ENCODE results near the gene TESPA1.
A peak's percentile ranks its signal among the peaks of the same experiment; 100 is the strongest.
"Not testable (repeated sequence)": the region's sequence is repeated elsewhere in the genome, so short reads cannot be mapped to it uniquely, and the experiment has no call there.

The TESPA1 gene, protein sequence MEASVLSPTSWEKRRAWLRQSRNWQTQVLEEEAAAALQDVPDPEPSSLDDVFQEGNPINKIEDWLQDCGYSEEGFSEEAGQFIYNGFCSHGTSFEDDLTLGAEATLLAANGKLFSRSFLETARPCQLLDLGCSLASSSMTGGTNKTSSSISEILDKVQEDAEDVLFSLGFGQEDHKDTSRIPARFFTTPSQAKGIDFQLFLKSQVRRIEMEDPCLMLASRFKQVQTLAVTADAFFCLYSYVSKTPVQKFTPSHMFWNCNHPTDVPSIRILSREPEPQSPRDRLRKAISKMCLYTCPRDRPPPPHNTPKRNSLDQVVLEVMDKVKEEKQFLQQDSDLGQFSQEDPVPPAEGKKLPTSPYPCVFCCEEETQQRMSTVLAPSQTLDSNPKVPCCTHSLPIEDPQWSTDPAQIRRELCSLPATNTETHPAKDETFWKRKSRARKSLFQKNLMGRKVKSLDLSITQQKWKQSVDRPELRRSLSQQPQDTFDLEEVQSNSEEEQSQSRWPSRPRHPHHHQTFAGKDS

DNA sequence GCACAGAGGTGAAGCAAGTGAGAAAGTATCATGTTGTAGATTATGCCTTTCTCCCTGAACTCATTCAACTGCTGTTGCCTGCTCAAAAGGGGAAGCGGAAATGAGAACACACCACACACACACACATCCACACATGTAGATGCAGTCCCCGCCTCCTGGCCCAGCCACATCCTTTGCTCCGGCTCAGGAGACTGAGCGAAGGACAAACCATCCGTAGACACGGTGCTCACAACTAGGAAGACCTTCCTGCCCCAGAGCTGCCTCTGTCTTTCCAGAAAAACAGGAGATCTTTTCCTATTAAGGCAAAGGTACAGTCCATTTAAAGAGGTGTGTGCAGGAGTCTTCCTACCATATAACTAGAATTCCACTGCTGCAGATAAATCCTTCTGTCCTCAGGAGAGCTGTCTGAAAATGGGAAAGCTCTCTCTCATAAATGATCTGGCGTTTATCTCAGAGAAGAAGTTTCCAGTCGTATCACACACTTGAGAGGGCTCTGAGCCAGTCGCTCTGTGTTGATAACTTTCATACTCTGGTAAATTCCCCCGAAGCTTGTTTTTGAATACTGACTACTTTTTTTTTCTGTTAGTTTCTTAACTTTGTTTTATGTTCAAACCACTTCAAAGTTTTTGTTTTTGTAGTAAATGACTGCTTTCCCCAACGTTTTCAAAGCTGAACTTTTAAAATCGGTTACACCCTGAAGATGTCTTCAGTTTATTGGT is at the start of gene TESPA1:
Gene TESPA1, minus strand, starts transcription at position 105 of the 719 bp plus-strand sequence. CDS start 10,200 bp downstream, outside the sequence.
- DNase-seq, result peak; percentile 62 to 91 (median 84)

DNA sequence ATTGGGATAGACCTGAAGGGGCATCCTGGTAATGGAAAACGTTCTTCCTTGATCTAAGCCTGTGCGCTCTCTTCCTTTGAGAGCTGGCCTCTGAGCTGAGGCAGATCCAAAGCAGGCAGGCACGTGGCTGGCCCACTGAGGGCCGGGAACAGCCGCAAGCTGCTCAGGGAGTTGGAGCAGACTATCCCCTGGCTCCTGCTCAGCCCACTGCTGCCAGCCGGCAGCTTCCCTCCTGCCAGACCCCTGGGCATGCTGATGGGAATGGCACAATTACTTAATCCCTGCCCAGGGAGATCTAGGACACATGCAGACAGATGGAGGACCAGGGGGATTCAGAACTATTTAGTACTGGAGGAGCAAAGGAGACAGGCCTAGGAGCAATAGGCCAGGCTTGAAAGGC is 49.7 kb upstream of the TESPA1 start:
- DNase-seq, result no peak

DNA sequence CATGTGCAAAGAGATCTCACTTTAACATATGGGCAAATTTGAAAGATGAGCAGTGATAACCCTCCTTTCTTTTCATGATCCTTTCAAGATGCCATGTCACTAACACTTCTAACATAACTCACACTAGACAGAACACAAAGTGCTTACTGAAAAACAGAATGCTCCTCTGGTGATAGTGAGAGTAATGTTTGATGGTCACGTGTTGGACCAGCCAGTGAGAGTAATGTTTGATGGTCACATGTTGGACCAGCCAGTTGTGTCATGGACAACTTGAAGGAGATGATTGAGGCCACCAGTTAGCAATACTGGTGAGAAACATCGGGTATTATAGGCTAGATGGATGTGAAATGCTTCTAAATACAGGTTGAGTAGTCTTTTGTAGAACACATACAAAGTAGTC is 40.9 kb upstream of the TESPA1 start:
- DNase-seq, result no peak

DNA sequence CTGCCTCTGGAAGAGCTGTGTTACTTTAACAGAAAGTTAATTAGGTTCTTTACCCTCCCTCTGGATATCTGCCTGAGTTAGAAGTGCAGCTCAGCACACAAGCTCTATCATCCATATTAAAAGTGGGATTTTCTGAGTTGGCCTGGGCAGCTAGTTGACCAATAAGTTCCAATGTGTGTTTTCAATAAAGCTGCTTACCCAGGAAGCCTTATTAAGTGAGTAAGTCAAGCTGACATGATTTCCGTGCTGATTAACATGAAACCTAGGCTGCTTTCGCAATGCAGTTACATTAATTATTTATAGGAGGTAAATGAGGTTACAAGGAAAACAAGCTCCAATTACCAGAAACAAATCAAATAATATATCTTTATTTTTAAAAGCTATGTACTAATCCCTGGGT is 40.0 kb upstream of the TESPA1 start:
- no peak for DNase-seq

DNA sequence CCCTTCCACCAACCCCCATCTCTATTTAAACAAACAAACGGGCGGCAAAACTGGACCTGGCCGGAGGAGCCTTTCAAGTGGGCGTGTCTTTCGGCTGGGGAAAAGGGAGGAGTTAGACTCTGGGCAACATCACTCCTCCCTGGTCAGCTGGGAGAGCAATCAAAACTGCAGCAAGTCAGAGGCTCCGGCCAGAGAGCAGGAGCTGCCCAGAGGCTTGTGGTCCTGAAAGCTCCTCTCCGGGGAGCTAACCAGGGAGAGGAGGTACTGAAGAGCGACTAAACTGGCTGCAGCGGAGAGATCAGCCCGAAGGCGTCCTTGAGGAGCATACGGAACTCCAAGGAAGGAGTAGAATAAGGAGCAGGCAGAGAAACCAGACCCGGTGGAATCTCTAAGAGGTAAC is 35.2 kb upstream of the TESPA1 start, which contains the start of gene NEUROD4:
Gene NEUROD4, plus strand, starts transcription at position 191 of the 400 bp plus-strand sequence. CDS start 6,466 bp downstream, outside the sequence.
- DNase-seq, result peak in 2 of 6 experiments; percentile 26 to 28

DNA sequence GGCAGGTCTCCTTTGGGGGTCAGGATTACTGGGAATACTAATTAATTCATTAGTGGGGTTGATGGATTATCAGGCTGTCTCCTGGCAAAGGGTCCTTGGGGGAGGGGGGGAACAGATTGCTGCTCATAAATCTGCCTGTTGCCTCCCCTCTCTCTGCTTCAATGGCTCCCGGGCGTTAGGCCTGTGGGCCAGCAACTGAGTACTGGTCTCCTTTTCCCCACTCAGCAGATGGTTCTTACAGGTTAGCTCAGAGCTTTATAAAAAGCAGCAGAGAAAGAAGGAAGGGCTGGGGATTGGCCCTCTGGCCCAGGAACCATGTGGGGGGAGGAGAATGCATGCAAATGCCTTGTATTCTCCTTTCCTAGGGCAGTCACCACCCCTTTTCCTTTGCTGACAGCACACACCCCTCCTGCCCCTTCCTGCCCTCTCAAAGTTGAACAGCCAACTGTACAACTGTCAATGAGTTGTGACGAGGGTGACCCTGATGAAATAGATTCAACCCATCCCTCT is 32.9 kb upstream of the TESPA1 start:
- DNase-seq, result no peak

DNA sequence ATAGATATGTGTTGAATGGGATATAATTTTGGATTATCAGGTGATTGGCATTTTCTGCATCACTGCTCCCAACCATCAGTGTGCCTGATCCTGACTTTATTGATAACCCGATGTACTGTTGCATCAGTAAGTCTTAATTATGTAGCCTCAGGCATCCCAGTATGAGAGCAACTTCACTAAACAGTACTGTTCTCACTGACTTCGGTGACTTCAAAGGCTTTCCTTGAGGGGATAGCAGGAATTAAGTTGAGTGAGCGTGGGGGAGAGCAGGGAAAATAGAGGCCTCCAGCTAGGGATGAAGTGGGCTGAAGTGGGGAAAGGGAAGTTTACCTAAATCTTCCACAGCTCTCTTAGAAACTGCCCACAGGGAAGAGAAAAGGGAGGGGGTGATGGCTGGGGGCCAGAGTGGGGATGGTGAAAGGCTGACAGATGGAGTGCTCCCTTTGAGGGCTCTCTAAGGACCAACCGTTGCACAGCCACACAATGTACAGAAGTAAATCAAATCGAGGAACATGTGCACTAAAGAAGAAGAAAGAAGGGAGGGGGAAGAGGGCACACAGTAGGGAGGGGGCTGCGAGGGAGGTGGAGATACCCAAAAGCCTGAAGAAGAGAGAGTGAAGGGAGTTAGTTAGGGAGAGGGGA is 24.5 kb upstream of the TESPA1 start:
- no peak for DNase-seq

DNA sequence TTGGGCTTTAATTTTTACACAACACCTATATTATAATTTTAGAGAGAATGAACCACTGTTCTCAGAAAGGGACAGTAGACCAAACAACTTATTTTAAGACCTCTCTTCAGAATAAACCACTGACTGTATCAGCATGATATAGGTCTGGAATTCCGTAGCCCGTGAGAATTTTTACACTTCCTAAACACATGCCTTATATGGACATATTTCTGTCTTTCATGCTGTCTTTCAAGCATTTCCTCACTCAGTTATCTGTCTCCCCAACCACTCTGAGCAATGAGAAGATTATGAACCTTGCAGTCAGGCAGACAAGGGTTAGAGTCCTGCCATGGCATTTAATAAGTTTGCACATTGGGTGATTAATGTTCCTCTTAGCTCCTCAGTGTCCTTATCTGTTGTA is 17.8 kb upstream of the TESPA1 start:
- DNase-seq, result no peak

DNA sequence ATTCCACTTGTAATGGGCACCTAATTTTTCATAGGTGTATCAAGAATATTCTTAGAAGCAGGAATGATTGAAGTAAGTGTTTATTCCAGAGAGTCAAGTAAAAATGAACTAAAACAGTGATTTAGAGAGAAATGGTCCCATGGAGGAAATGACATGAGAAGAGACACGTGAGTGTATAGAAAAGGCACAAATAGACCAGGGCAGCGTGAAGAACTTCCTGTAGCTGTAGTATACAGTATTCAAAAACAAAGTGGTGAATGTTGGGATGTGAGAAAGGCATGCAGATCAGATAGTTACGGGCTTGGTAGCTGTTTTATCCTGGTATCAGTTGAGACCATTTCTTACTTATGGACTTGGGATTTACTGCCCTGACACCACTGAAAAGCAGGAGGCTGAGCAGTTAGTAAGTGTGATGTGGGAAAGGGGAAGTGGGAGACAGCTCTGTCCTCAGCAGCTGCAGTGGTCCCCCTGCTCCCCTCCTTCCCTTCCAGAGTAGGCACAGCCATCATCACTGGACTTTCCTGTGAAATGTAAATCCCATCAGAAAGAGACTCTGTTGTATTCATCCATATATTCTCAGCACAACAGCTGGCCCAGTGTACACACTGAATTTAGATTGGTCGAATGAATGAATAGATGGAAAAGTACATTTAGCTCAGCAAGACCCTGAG is 16.8 kb upstream of the TESPA1 start:
- DNase-seq, result peak in 2 of 6 experiments; percentile 6 to 12

DNA sequence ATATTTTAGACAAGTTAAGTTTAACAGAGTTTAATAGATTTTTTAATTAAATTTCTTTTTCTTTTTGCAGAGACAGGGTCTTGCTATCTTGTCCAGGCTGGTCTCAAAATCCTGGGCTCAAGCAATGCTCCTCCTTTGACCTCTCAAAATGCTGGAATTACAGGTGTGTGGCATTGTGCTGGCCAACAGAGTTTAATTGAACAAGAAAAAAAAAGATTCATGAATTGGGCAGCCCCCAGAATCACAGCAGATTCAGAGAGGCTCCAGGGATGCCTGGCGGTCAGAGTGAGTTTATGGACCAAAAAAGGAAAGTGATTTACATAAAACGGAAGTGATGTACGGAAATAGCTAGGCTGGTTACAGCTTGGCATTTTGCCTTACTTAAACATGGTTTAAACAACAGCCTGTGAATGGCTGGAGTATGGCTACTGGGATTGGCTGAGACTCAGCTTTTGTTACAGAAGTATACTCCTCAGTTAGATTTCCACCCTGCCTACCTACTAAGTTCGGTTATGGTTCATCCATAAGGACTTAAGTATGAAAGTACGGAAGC is 14.5 kb upstream of the TESPA1 start:
- DNase-seq, result no peak

DNA sequence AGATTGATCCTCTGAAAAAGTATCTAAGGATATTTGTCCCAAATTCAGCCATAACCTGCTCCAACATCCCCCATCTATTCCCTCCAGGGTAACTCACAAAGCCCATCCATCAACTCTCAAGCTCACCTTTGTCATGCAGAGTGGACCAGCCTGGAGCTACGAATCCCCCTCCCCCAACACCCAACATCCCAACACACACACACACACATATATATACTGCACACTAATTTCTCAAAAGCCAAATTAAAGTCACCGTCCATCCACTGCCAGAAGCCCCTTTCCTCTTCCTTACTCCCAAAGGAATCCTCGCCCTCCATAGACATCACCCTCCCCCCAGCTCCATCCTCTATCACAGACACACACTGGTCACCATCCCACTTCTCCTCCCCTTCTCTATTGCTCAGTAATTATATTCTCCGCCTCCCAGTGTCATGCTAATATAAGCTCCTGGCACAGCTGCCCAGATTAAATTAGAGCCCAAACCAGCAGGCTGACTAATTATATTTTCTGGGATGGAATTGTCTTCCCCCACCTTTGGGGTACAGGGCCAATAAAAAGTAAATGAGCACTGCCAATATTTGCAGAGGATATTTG is 13.5 kb upstream of the TESPA1 start:
- no peak for DNase-seq

DNA sequence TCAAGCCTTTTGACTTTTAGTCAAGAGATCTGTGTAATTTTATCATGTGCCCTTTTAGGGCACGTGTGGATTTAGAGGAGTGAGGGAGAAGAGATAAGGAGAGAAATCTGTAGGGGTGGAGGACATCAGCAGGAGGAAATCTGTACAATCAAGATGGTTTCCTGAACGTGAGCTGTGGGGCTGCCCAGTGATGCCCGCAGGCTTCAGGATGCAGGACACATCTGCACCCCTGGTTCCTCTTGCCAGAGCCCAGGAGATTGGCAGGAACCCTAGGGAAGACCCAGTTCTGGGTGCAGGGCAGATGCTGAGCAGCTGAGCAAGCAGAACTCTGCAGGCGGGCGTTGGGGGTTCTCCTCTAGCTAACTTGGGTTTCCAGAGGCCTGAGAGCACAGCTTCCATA is 11.6 kb upstream of the TESPA1 start:
- no peak for DNase-seq

DNA sequence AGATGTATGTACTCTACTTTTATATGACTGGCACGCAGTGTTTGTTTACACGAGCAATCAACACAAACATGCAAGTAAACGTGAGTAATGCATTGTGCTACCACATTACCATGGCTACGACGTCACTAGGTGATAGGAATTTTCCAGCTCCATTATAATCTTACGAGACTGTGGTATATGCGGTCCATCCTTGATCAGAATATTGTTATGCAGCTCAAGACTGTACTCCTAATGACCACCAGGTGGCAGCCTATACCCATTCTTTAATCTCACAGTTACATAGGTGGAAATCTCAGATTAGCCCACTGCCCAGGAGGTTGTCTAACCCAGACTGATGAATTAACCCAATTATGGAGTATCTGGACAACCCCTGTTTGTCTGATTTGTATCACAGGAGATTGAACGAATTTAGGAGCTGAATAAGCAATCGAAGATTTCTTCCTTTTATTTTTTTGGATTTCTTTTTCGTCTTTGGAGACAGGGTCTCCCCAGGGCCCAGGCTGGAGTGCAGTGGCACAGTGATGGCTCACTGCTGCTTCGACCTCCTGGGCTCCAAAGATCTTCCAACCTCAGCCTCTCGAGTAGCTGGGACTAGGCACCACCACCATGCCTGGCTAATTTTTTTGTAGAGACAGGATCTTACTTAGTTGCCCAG is 8.7 kb upstream of the TESPA1 start:
- DNase-seq, result peak; percentile 18 to 80 (median 56)

DNA sequence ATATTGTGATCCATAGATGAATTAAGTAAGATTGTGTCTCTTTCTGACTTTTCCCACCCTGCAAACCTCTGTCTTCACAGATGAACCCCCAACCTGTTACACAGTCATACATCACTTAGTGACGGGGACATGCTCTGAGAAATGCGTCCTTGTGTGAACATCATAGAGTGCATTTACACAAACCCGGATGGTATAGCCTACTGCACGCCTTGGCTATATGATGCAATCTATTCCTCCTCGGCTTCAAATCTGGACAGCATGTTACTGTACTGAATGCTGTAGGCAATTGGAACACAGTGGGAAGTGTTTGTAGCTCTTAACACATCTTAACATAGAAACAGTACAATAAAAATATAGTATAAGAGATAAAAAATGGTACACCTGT is 7.4 kb upstream of the TESPA1 start:
- peak in 2 of 6 experiments; percentile 25 for DNase-seq

DNA sequence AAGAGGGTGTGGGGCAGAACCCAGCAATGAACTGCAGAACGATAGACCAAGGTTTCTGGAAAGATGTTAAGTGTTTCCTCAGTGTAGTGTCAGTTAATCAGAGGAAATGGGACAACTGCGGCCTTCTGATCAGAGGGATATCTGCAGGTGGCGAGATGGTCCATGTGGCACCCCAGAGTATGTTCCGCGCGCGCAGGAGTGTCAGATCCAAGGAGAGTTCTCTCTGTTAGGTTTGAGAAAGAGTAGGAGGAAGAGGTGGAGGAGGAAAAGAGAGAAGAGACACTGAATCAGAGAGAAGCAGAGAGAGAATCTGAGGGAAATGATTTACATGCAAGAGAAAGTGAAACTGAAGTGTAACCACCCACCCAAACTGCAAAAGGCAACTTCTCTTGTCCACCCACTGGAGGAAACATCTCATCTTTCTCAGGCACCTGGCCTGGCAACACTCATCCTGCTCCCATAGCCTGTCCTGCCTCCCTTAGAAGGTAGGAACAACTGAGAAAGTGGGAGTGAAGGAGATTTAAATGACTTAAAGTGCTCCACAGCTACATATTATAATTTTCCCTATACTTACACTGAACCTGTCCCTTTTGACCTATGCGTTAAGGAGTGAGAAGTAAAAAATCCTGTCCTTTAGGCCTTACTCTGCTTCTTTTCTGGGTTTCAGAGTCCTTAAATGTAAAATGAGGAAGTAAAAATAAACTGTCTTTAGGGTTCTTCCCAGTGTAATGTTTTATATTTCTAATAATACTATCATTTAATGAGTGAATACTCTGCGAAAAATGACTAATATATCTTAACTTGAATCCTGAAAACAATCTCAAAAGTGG is 6.8 kb upstream of the TESPA1 start:
- peak in 4 of 6 experiments; percentile 7 to 58 (median 38) for DNase-seq

DNA sequence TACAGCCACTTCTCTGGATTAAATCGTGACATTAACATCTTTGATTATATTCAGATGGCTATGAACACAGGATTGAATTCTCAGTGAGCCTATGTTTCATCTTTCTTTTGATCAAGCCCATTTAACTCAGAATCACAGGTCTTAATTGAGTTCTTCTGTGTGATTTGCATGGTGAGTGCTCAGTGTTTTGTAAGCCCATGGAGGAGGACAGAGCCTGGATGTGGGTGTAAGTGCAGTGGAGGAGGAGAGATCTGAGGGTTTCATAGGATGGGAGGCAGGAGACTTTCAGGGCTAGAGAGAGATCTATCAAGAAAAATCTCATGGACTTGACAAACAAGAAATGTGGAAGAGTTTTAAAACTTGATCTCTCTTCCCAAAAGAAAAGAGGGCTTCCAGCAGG is 5.3 kb upstream of the TESPA1 start:
- DNase-seq, result no peak

DNA sequence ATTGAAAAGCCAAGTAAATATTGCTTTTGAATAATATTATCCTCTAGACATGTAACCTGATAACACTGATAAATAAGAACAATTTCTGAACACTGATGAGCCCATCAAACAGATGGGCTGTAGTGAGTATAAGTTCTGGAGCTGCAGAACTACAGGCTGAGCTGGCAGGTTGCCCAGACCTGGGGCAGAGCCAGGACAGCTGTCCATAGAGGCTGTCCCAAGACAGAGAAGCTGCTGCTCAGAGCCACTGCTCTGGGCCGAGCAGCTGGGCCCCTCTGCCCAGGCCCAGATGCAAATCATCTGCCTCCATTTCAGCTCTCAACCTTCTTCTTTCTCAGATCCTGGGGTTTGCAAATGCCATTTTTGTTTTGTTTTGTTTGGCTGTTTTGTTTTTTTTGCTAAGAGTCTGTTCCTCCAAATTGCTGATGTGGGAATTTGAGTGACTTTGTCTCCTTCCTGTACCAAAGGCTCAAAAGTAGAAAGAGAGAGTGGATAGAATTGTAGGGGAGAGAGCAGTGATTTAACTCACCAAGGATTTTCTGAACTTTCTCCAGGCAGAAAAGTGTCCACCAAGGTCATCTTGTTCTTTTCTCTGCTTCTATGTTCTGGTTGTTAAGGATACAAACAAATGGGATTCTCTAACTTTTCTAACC is 4.0 kb upstream of the TESPA1 start:
- peak in 1 of 6 experiments; percentile 13 for DNase-seq

DNA sequence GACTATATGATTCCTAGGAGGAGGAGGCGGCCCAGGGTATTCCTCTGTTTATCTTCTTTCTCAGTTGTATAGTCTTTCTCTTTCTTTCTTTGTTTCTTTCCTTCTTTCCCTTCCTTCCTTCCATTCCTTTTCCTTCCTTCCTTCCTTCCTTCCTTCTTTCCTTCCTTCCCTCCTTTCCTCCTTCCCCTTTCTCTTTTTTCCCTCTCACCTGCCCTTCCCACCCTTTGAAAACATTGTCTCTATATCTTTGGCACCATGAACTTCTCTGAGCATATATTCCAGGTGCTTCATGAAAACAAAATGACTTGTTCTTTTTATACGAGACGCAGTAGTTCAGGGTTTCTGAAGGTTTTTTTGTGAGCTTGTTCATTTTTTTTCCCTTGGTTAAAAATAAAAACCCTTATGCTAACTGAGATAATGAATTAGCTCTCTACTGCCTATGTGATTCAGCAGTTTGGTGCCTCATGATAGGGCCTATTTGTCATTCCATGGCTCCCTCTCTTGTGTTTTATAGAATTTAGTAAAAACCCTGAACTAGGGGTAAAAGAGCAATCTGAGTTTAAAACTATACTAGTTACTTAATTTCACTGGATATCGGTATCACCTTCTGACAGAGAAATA is 3.2 kb upstream of the TESPA1 start:
- no peak for DNase-seq

DNA sequence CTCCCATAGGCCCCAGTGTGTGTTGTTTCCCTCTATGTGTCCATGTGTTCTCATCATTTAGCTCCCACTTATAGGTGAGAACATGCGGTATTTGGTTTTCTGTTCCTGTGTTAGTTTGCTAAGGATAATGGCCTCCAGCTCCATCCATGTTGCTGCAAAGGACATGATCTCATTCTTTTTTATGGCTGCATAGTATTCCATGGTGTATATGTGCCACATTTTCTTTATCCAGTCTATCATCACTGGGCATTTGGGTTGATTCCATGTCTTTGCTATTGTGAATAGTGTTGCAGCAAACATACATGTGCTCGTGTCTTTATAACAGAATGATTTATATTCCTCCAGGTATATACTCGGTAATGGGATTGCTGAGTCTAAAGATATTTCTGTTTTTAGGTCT is 2.2 kb upstream of the TESPA1 start:
- DNase-seq, result not testable (repeated sequence)

Data from stimulated activated naive CD4-positive, alpha-beta T cell (primary cell).